ENCODE measurements around the gene SP140. TPM values are rescaled to one million over a fixed set of nuclear protein-coding genes. Genes with fewer than 3 reads are reported as not detected.

SP140 gene
- total RNA-seq, 1 experiment from 2014 or later = 0.32 TPM

DNA sequence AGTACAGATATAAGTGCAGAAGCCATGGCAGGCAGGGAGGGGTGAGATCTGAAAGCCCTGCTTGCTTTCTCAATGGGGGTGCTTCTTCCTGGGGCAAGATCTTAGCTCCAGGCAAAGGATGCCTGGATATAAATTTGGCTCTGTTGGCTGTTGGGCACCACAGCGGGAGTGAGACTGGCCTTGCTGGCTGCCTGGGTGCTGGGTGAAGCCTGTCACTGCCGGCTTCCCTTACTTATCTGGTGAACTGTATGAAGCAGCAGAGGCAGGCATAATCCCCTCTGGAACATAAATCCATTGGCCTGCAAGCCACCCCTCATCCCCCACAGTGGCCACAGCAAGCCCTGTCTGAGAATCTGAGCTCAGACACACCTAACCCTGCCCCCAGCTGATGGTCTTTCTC, 74.1 kb downstream of the SP140 start:
- H3K27me3 ChIP-seq (replicated peaks; ENCODE audit: insufficient read depth, low read depth, low read length, poor library complexity) = no peaks in the 10 kb centered on the region
- TF ChIP-seq, protein P1, sequence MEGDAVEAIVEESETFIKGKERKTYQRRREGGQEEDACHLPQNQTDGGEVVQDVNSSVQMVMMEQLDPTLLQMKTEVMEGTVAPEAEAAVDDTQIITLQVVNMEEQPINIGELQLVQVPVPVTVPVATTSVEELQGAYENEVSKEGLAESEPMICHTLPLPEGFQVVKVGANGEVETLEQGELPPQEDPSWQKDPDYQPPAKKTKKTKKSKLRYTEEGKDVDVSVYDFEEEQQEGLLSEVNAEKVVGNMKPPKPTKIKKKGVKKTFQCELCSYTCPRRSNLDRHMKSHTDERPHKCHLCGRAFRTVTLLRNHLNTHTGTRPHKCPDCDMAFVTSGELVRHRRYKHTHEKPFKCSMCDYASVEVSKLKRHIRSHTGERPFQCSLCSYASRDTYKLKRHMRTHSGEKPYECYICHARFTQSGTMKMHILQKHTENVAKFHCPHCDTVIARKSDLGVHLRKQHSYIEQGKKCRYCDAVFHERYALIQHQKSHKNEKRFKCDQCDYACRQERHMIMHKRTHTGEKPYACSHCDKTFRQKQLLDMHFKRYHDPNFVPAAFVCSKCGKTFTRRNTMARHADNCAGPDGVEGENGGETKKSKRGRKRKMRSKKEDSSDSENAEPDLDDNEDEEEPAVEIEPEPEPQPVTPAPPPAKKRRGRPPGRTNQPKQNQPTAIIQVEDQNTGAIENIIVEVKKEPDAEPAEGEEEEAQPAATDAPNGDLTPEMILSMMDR (conservative IDR thresholded peaks at IDR 0.05; ENCODE audit: low read depth, low read length) = no peak
- no peak for TF ChIP-seq EZH2 (IDR thresholded peaks at IDR 0.05; ENCODE audit: borderline replicate concordance, low read depth, low read length, poor library complexity, severe bottlenecking)
- H3K27ac ChIP-seq (ENCODE audit: low read depth, low read length, poor library complexity, severe bottlenecking) = no peak overlapping the region
- H3K36me3 ChIP-seq (ENCODE audit: insufficient read depth, low read length, poor library complexity, severe bottlenecking) = no peaks in the 10 kb centered on the region
- no peak overlapping the region for H3K4me3 ChIP-seq (ENCODE audit: low read depth, low read length, poor library complexity, severe bottlenecking)
- ChIA-PET POLR2A (ENCODE audit: low non-redundant PET) (no interaction called here), CTCF (no interaction called here)
- no peaks in the 10 kb centered on the region for H3K9me3 ChIP-seq (ENCODE audit: low read depth, low read length, poor library complexity, severe bottlenecking)
- no peaks in the 10 kb centered on the region for H3K4me1 ChIP-seq (ENCODE audit: insufficient read depth, low read length, poor library complexity, severe bottlenecking)
- BruUV-seq (replicated peaks) = no TSS peak
- no peak for DNase-seq (ENCODE audit: low spot score)
- intact Hi-C loops (cut with micrococcal nuclease; ENCODE audit: unreplicated experiment) = no loop called here

GRCh38 chr2:230305416-230306275, 80.1 kb downstream of the SP140 start:
- no peaks in the 10 kb centered on the region for H3K27me3 ChIP-seq (replicated peaks; ENCODE audit: insufficient read depth, low read depth, low read length, poor library complexity)
- H3K4me3 ChIP-seq (ENCODE audit: low read depth, low read length, poor library complexity, severe bottlenecking) = no peak overlapping the region
- no TSS peak for BruUV-seq (replicated peaks)
- CTCF ChIA-PET = no interaction called here
- intact Hi-C loops (cut with micrococcal nuclease; ENCODE audit: unreplicated experiment) = no loop called here
- H3K27ac ChIP-seq (ENCODE audit: low read depth, low read length, poor library complexity, severe bottlenecking) = no peak overlapping the region
- DNase-seq (ENCODE audit: low spot score) = no peak
- TF ChIP-seq, protein P1 (conservative IDR thresholded peaks at IDR 0.05; ENCODE audit: low read depth, low read length) = no peak
- no peak for TF ChIP-seq EZH2 (IDR thresholded peaks at IDR 0.05; ENCODE audit: borderline replicate concordance, low read depth, low read length, poor library complexity, severe bottlenecking)
- no peaks in the 10 kb centered on the region for H3K36me3 ChIP-seq (ENCODE audit: insufficient read depth, low read length, poor library complexity, severe bottlenecking)
- no peaks in the 10 kb centered on the region for H3K9me3 ChIP-seq (ENCODE audit: low read depth, low read length, poor library complexity, severe bottlenecking)
- H3K4me1 ChIP-seq (ENCODE audit: insufficient read depth, low read length, poor library complexity, severe bottlenecking) = no peaks in the 10 kb centered on the region
- POLR2A ChIA-PET (ENCODE audit: low non-redundant PET) = no interaction called here

GRCh38 chr2:230306474-230306873, 80.9 kb downstream of the SP140 start:
- no TSS peak for BruUV-seq (replicated peaks)
- CTCF ChIA-PET = no interaction called here
- intact Hi-C loops (cut with micrococcal nuclease; ENCODE audit: unreplicated experiment) = no loop called here

More at GRCh38 chr2:230306474-230306873, 80.9 kb downstream of the SP140 start:
- POLR2A ChIA-PET (ENCODE audit: low non-redundant PET) = no interaction called here
- Histone ChIP-seq H3K9me3 (ENCODE audit: low read depth, low read length, poor library complexity, severe bottlenecking) (no peaks in the 10 kb centered on the region), H3K27ac (ENCODE audit: low read depth, low read length, poor library complexity, severe bottlenecking) (no peak overlapping the region), H3K27me3 (replicated peaks; ENCODE audit: insufficient read depth, low read depth, low read length, poor library complexity) (no peaks in the 10 kb centered on the region), H3K4me3 (ENCODE audit: low read depth, low read length, poor library complexity, severe bottlenecking) (no peak overlapping the region), H3K4me1 (ENCODE audit: insufficient read depth, low read length, poor library complexity, severe bottlenecking) (no peaks in the 10 kb centered on the region), H3K36me3 (ENCODE audit: insufficient read depth, low read length, poor library complexity, severe bottlenecking) (no peaks in the 10 kb centered on the region)
- no peak for TF ChIP-seq EZH2 (IDR thresholded peaks at IDR 0.05; ENCODE audit: borderline replicate concordance, low read depth, low read length, poor library complexity, severe bottlenecking)
- TF ChIP-seq, protein P1 (conservative IDR thresholded peaks at IDR 0.05; ENCODE audit: low read depth, low read length) = no peak
- no peak for DNase-seq (ENCODE audit: low spot score)
